Panc1 (cell line): ENCODE results near the gene ACAD8.

ENCODE experiments used
- POLR2AphosphoS5 ChIP-seq: IDR thresholded peaks from 2 replicates; pipeline ENCODE4 v1.6.1; 2012; ENCODE audit warnings: mild to moderate bottlenecking, low read depth, low read length, moderate library complexity
- SIN3A ChIP-seq: IDR thresholded peaks from 2 replicates; pipeline ENCODE4 v1.6.1; 2012; ENCODE audit warnings: low read depth, mild to moderate bottlenecking, low read length, moderate library complexity, borderline replicate concordance; ENCODE audit not compliant: insufficient read depth
- TF ChIP-seq, protein P1 (sequence below): fragments of 450-650 bp; IDR thresholded peaks from 2 replicates; pipeline ENCODE4 v1.5.1; 2017; ENCODE audit warnings: mild to moderate bottlenecking
- TF ChIP-seq, protein P2 (sequence below), 2 experiments: IDR thresholded peaks; 2 replicates each; pipeline ENCODE4 v1.6.1; 2011 to 2012; ENCODE audit warnings: low read depth in 2 of 2, control low read depth in 1 of 2, low read length in 1 of 2, mild to moderate bottlenecking in 1 of 2, moderate library complexity in 1 of 2; ENCODE audit not compliant: insufficient read depth in 1 of 2

DNA sequence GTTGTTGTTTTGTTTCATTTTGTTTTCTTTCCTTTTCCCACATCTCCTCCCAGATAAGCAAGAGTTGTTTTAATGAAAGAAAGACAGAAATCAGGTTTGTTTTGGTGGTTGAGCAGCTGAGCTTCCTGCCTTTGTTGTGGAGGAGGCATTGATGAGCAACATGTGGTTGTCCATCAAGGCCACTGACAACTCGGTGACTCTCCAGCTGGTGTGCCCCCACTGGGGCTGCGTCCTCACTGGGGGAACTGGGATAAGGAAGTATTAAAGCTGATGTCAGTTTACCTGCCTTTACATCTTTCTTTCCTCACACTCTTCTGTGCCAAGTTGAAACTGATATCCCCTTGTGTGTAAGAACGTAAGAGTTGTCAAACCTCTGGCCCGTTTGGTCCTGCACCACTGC lies 23.0 kb upstream of the ACAD8 start:
- TF ChIP-seq, protein P1, sequence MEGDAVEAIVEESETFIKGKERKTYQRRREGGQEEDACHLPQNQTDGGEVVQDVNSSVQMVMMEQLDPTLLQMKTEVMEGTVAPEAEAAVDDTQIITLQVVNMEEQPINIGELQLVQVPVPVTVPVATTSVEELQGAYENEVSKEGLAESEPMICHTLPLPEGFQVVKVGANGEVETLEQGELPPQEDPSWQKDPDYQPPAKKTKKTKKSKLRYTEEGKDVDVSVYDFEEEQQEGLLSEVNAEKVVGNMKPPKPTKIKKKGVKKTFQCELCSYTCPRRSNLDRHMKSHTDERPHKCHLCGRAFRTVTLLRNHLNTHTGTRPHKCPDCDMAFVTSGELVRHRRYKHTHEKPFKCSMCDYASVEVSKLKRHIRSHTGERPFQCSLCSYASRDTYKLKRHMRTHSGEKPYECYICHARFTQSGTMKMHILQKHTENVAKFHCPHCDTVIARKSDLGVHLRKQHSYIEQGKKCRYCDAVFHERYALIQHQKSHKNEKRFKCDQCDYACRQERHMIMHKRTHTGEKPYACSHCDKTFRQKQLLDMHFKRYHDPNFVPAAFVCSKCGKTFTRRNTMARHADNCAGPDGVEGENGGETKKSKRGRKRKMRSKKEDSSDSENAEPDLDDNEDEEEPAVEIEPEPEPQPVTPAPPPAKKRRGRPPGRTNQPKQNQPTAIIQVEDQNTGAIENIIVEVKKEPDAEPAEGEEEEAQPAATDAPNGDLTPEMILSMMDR = no peak
- TF ChIP-seq SIN3A (no peak), POLR2AphosphoS5 (no peak)
- TF ChIP-seq, protein P2, sequence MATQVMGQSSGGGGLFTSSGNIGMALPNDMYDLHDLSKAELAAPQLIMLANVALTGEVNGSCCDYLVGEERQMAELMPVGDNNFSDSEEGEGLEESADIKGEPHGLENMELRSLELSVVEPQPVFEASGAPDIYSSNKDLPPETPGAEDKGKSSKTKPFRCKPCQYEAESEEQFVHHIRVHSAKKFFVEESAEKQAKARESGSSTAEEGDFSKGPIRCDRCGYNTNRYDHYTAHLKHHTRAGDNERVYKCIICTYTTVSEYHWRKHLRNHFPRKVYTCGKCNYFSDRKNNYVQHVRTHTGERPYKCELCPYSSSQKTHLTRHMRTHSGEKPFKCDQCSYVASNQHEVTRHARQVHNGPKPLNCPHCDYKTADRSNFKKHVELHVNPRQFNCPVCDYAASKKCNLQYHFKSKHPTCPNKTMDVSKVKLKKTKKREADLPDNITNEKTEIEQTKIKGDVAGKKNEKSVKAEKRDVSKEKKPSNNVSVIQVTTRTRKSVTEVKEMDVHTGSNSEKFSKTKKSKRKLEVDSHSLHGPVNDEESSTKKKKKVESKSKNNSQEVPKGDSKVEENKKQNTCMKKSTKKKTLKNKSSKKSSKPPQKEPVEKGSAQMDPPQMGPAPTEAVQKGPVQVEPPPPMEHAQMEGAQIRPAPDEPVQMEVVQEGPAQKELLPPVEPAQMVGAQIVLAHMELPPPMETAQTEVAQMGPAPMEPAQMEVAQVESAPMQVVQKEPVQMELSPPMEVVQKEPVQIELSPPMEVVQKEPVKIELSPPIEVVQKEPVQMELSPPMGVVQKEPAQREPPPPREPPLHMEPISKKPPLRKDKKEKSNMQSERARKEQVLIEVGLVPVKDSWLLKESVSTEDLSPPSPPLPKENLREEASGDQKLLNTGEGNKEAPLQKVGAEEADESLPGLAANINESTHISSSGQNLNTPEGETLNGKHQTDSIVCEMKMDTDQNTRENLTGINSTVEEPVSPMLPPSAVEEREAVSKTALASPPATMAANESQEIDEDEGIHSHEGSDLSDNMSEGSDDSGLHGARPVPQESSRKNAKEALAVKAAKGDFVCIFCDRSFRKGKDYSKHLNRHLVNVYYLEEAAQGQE (IDR thresholded peaks at IDR 0.05; ENCODE audit: insufficient read depth in 1 of 2, low read depth in 2 of 2, low read length in 1 of 2) = no peak
